ENCODE results near the gene HSD17B4. TPM values are rescaled to one million over a fixed set of nuclear protein-coding genes. Genes with fewer than 3 reads are reported as not detected.

The HSD17B4 gene
- total and polyA plus RNA-seq, 2 of the 13 experiments (the other 11 are each of a cell fraction or from before 2014, with no cell fraction given), result 178 to 399 TPM

DNA sequence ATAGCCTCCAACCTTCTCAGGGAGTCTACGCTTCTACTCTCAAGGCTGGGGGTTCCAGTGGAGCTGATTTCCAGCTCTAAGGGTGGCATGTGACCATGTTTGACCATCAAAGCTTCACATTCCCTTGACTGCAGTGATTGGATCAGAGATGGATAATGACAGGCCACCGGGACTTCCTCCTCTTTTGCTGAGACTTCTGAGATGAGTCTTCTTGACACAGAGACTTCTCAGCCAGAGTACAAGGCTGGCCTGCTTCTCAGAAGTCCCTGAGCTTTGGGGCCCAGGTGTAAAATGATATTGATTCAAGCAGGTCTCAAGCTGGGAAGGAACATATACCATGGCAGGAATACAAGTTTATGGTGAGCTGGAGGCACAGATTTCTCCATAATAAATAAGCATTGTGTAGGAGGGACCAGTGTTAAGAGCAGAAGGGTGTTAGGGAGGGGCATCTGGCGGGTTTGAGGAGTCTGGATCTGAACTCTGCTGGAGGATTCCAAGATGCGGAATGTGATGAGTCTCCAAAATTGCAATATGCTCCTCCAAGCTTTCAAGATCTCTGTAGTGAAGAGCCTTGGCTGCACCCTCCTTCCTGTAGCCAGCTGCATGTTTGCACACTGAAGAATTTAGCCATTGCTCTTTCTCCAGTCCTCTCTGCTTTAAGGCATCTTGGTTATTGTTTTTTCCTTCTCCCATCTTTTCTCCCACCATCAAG lies 41.7 kb upstream of the HSD17B4 start:
- 73% methylated on average over 4 of the region's 4 CpGs for WGBS (ENCODE audit: low lambda C conversion rate)
- H3K79me2 ChIP-seq (ENCODE audit: insufficient read depth, low read length), result no peaks in the 10 kb centered on the region
- DNase-seq (ENCODE audit: low spot score), result no peak
- no peak overlapping the region for H3K4me2 ChIP-seq (ENCODE audit: low read depth, low read length)
- H3K9me3 ChIP-seq (ENCODE audit: low read length), result no peaks in the 10 kb centered on the region
- no peak overlapping the region for H3K27ac ChIP-seq (ENCODE audit: extremely low read length, insufficient read depth, low read length)
- H4K20me1 ChIP-seq (ENCODE audit: insufficient read depth, low read length), result no peaks in the 10 kb centered on the region
- ChIA-PET CTCF (ENCODE audit: low intra/inter-chr PET ratio, low total read pairs) (interaction anchor here (3.7 kb wide), 1 partner anchor 423 kb away, joined by 44 read pairs; the partner anchor contains the start of gene DTWD2), POLR2A (no interaction called here)
- H2AFZ ChIP-seq (ENCODE audit: low read length), result no peak overlapping the region
- FAIRE-seq, result no peak
- H3K36me3 ChIP-seq (replicated peaks in 1 of 2; ENCODE audit: control insufficient read depth in 1 of 2, insufficient read depth in 2 of 2, low read length in 2 of 2), result no peaks in the 10 kb centered on the region
- no TSS peak for BruUV-seq (replicated peaks)
- H3K9ac ChIP-seq (ENCODE audit: insufficient read depth, low read depth, low read length), result no peak overlapping the region
- in situ Hi-C loops (cut with HindIII; ENCODE audit: extremely low pct_ligation_motif_present, low pct_unique_long_range_greater_than_20kb) (loop anchor here (10.0 kb wide), 2 partner anchors 386 to 426 kb away; partner anchors contain the start of gene DTWD2), intact Hi-C loops (cut with micrococcal nuclease; ENCODE audit: unreplicated experiment) (loop anchor here (5.0 kb wide), 2 partner anchors 93 to 338 kb away; partner anchors contain the start of gene DMXL1)
- H3K4me1 ChIP-seq (ENCODE audit: insufficient read depth, low read length), result peaks cover 15% of the 10 kb centered on the region
- 0 out of 5 replicates have a peak, but pooled peaks cover 1 to 10% of the 10 kb centered on the region in 2 experiments for H3K27me3 ChIP-seq (ENCODE audit: control insufficient read depth in 1 of 2, insufficient read depth in 2 of 2, low read length in 2 of 2)
- ATAC-seq, result no peak
- H3K4me3 ChIP-seq (replicated peaks in 1 of 3; ENCODE audit: insufficient read depth in 1 of 3, low read depth in 2 of 3, low read length in 3 of 3), result no peak overlapping the region
- TF ChIP-seq WIZ (CRISPR knock-in tag; IDR thresholded peaks at IDR 0.05) (no peak), SIX4 (CRISPR knock-in tag; IDR thresholded peaks at IDR 0.05) (no peak), ZNF12 (CRISPR knock-in tag; IDR thresholded peaks at IDR 0.05) (no peak), ZNF446 (CRISPR knock-in tag; IDR thresholded peaks at IDR 0.05) (no peak), ZFY (CRISPR knock-in tag; IDR thresholded peaks at IDR 0.05) (no peak), AGO1 (IDR thresholded peaks at IDR 0.05; ENCODE audit: low read depth, low read length, poor library complexity, severe bottlenecking) (no peak), DPF2 (CRISPR knock-in tag; IDR thresholded peaks at IDR 0.05; ENCODE audit: borderline replicate concordance, low read depth) (no peak), ZNF333 (CRISPR knock-in tag; IDR thresholded peaks at IDR 0.05; ENCODE audit: borderline replicate concordance) (no peak), PHF20 (CRISPR knock-in tag; IDR thresholded peaks at IDR 0.05) (no peak), ZNF253 (CRISPR knock-in tag; IDR thresholded peaks at IDR 0.05; ENCODE audit: borderline replicate concordance) (no peak), ZSCAN9 (CRISPR knock-in tag; IDR thresholded peaks at IDR 0.05; ENCODE audit: borderline replicate concordance) (no peak), POLR2AphosphoS5 (IDR thresholded peaks at IDR 0.05; ENCODE audit: low read depth, low read length) (no peak), ARID2 (CRISPR knock-in tag; IDR thresholded peaks at IDR 0.05; ENCODE audit: borderline replicate concordance) (no peak)
- TF ChIP-seq, protein P1, sequence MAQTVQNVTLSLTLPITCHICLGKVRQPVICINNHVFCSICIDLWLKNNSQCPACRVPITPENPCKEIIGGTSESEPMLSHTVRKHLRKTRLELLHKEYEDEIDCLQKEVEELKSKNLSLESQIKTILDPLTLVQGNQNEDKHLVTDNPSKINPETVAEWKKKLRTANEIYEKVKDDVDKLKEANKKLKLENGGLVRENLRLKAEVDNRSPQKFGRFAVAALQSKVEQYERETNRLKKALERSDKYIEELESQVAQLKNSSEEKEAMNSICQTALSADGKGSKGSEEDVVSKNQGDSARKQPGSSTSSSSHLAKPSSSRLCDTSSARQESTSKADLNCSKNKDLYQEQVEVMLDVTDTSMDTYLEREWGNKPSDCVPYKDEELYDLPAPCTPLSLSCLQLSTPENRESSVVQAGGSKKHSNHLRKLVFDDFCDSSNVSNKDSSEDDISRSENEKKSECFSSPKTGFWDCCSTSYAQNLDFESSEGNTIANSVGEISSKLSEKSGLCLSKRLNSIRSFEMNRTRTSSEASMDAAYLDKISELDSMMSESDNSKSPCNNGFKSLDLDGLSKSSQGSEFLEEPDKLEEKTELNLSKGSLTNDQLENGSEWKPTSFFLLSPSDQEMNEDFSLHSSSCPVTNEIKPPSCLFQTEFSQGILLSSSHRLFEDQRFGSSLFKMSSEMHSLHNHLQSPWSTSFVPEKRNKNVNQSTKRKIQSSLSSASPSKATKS (CRISPR knock-in tag; IDR thresholded peaks at IDR 0.05), result no peak
